Mesenchymal stem cell (in vitro differentiated cells and primary cell): ENCODE results near the gene ZNF287. TPM values are rescaled to one million over a fixed set of nuclear protein-coding genes. Genes with fewer than 3 reads are reported as not detected.

ENCODE experiments used
- DNase-seq: peaks from one replicate; pipeline ENCODE4 v3.0.0-alpha.2; 2013
- H2AFZ ChIP-seq: one replicate; pipeline ENCODE4 v1.6.1; 2013; ENCODE audit warnings: low read depth, mild to moderate bottlenecking, control low read depth, inconsistent platforms, low read length, moderate library complexity
- H2AK5ac ChIP-seq: 2 replicates; pipeline ENCODE4 v1.6.1; 2013; ENCODE audit warnings: low read length, moderate library complexity, mild to moderate bottlenecking, inconsistent platforms; ENCODE audit not compliant: severe bottlenecking
- H2BK120ac ChIP-seq: one replicate; pipeline ENCODE4 v1.6.1; 2013; ENCODE audit warnings: low read depth, mild to moderate bottlenecking, inconsistent platforms, low read length, moderate library complexity
- H2BK12ac ChIP-seq, 2 experiments: one replicate each; pipeline ENCODE4 v1.6.1; 2013; ENCODE audit warnings: inconsistent platforms in 2 of 2, low read length in 2 of 2, mild to moderate bottlenecking in 2 of 2, moderate library complexity in 2 of 2, control low read depth in 1 of 2
- H2BK15ac ChIP-seq: one replicate; pipeline ENCODE4 v1.6.1; 2013; ENCODE audit warnings: mild to moderate bottlenecking, low read depth, inconsistent platforms; ENCODE audit not compliant: poor library complexity, severe bottlenecking
- H2BK5ac ChIP-seq: 2 replicates; pipeline ENCODE4 v1.6.1; 2013; ENCODE audit warnings: low read depth, mild to moderate bottlenecking, low read length, control low read depth, inconsistent platforms; ENCODE audit not compliant: poor library complexity, severe bottlenecking
- H3K14ac ChIP-seq, 2 experiments: one replicate each; pipeline ENCODE4 v1.6.1; 2013; ENCODE audit warnings: inconsistent platforms in 2 of 2, low read length in 2 of 2, control low read depth in 1 of 2, mild to moderate bottlenecking in 1 of 2, moderate library complexity in 1 of 2
- H3K18ac ChIP-seq, 2 experiments: one replicate each; pipeline ENCODE4 v1.6.1; 2013; ENCODE audit warnings: inconsistent platforms in 2 of 2, low read length in 2 of 2, control low read depth in 1 of 2, low read depth in 1 of 2, mild to moderate bottlenecking in 1 of 2
- H3K23ac ChIP-seq, 2 experiments: one replicate each; pipeline ENCODE4 v1.6.1; 2013; ENCODE audit warnings: inconsistent platforms in 2 of 2, low read length in 2 of 2, mild to moderate bottlenecking in 2 of 2, moderate library complexity in 2 of 2, control low read depth in 1 of 2
- H3K27ac ChIP-seq: 2 replicates; pipeline ENCODE4 v1.5.1; 2013; ENCODE audit warnings: mild to moderate bottlenecking, moderate library complexity, low read length, control low read depth, inconsistent platforms; ENCODE audit not compliant: poor library complexity, severe bottlenecking
- H3K27me3 ChIP-seq, 2 experiments: 2 replicates each; pipeline versions ENCODE4 v1.6.1 to v1.7.0; 2013; ENCODE audit warnings: low read length in 2 of 2, mild to moderate bottlenecking in 2 of 2, moderate library complexity in 2 of 2, control low read depth in 1 of 2, inconsistent platforms in 1 of 2; ENCODE audit not compliant: control insufficient read depth in 1 of 2, insufficient read depth in 1 of 2
- H3K36me3 ChIP-seq, 2 experiments: 2 replicates each; pipeline versions ENCODE4 v1.6.1 to v1.7.0; 2013; ENCODE audit warnings: low read length in 2 of 2, control low read depth in 1 of 2, inconsistent platforms in 1 of 2, low read depth in 1 of 2, mild to moderate bottlenecking in 1 of 2; ENCODE audit not compliant: insufficient read depth in 2 of 2, control insufficient read depth in 1 of 2
- H3K4ac ChIP-seq, 2 experiments: one replicate each; pipeline ENCODE4 v1.6.1; 2013; ENCODE audit warnings: inconsistent platforms in 2 of 2, low read length in 2 of 2, mild to moderate bottlenecking in 2 of 2, moderate library complexity in 2 of 2, control low read depth in 1 of 2, low read depth in 1 of 2
- H3K4me1 ChIP-seq: 2 replicates; pipeline ENCODE4 v1.6.1; 2013; ENCODE audit warnings: low read depth, low read length, control low read depth; ENCODE audit not compliant: control insufficient read depth, insufficient read depth
- H3K4me2 ChIP-seq: 2 replicates; pipeline ENCODE4 v1.6.1; 2013; ENCODE audit warnings: low read length, mild to moderate bottlenecking, inconsistent platforms; ENCODE audit not compliant: poor library complexity, severe bottlenecking
- H3K4me3 ChIP-seq, 2 experiments: 2 replicates each; pipeline versions ENCODE4 v1.5.1 to v1.7.0; 2013; ENCODE audit warnings: low read length in 2 of 2, mild to moderate bottlenecking in 2 of 2, control low read depth in 1 of 2, low read depth in 1 of 2; ENCODE audit not compliant: insufficient read depth in 1 of 2
- H3K79me1 ChIP-seq: replicated peaks from 2 replicates; pipeline ENCODE4 v1.6.1; 2013; ENCODE audit warnings: mild to moderate bottlenecking, control low read depth, low read length, inconsistent platforms; ENCODE audit not compliant: poor library complexity, severe bottlenecking
- H3K9ac ChIP-seq: 2 replicates; pipeline ENCODE4 v1.7.0; 2013; ENCODE audit warnings: mild to moderate bottlenecking, low read length, moderate library complexity
- H3K9me3 ChIP-seq: 2 replicates; pipeline ENCODE4 v1.7.0; 2013; ENCODE audit warnings: mild to moderate bottlenecking, low read length; ENCODE audit not compliant: control insufficient read depth
- H4K8ac ChIP-seq: one replicate; pipeline ENCODE4 v1.6.1; 2013; ENCODE audit warnings: inconsistent platforms, mild to moderate bottlenecking, low read length, moderate library complexity
- H4K91ac ChIP-seq: one replicate; pipeline ENCODE4 v1.6.1; 2013; ENCODE audit warnings: mild to moderate bottlenecking, low read length, inconsistent platforms
- WGBS: methylation state at CpG from one replicate; pipeline ENCODE4 v1.1.7; 2013; ENCODE audit warnings: mixed read lengths; 5-methylcytosine and 5-hydroxymethylcytosine counted together
- polyA plus RNA-seq, 2 experiments: library from polyadenylated mRNA; stranded (reverse); fragments of 200-250 nt; gene quantifications; one replicate each; pipeline ENCODE4 v1.2.3, GENCODE V29; 2013

ZNF287 gene
- 7.0 TPM for polyA plus RNA-seq (2013, experiment 1 of 2)
- 9.5 TPM for polyA plus RNA-seq (2013, experiment 2 of 2)

- peaks cover 32% of the 10 kb centered on the region for H3K9me3 ChIP-seq
- peaks cover 9 to 40% of the 10 kb centered on the region in 2 experiments for H3K36me3 ChIP-seq
- H2AK5ac ChIP-seq: no peak within 1 kb of the TSS
- no peak within 1 kb of the TSS for H3K27ac ChIP-seq
- H3K4ac ChIP-seq: peak within 1 kb of the TSS; percentile 3 to 86
- peak within 1 kb of the TSS in 1 of 2 experiments; percentile 1 for H3K14ac ChIP-seq
- H3K79me1 ChIP-seq: peaks cover 11% of the 10 kb centered on the region
- peak; percentile 87 for DNase-seq
- no peak within 1 kb of the TSS for H2BK5ac ChIP-seq
- H3K4me2 ChIP-seq: peak within 1 kb of the TSS; percentile 96
- peak within 1 kb of the TSS; percentile 74 to 91 for H3K4me3 ChIP-seq
- peak within 1 kb of the TSS; percentile 19 for H2BK120ac ChIP-seq
- H3K9ac ChIP-seq: peak within 1 kb of the TSS; percentile 86
- H2BK15ac ChIP-seq: peak within 1 kb of the TSS; percentile 94
- H4K91ac ChIP-seq: peak within 1 kb of the TSS; percentile 96
- peak within 1 kb of the TSS; percentile 58 to 72 for H3K18ac ChIP-seq
- peaks cover 6% of the 10 kb centered on the region for H3K4me1 ChIP-seq
- peak within 1 kb of the TSS; percentile 98 for H4K8ac ChIP-seq
- WGBS: 6% methylated on average over 76 of the region's 77 CpGs
- H3K23ac ChIP-seq: no peak within 1 kb of the TSS
- no peaks in the 10 kb centered on the region for H3K27me3 ChIP-seq
- peak within 1 kb of the TSS; percentile 93 for H2AFZ ChIP-seq
- no peak within 1 kb of the TSS for H2BK12ac ChIP-seq
These were observed at the start of gene ZNF287 for GRCh38 chr17:16568541-16569357. Gene ZNF287, minus strand, starts transcription at chr17:16569204. Its CDS starts 1,473 bp downstream, at chr17:16567731.

- H3K14ac ChIP-seq: no peak overlapping the region
- 96% methylated on average over 40 of the region's 53 CpGs for WGBS
- no peak overlapping the region for H3K23ac ChIP-seq
- no peaks in the 10 kb centered on the region for H3K27me3 ChIP-seq
- H3K4me1 ChIP-seq: no peaks in the 10 kb centered on the region
- DNase-seq: no peak
- no peaks in the 10 kb centered on the region for H3K79me1 ChIP-seq
- no peak overlapping the region for H2AFZ ChIP-seq
- H2AK5ac ChIP-seq: no peak overlapping the region
- no peak overlapping the region for H3K4ac ChIP-seq
- no peak overlapping the region for H2BK15ac ChIP-seq
- H2BK12ac ChIP-seq: no peak overlapping the region
- H4K91ac ChIP-seq: no peak overlapping the region
- peaks cover 86% of the 10 kb centered on the region for H3K9me3 ChIP-seq
- H3K36me3 ChIP-seq: peaks cover 0 to 5% of the 10 kb centered on the region in 2 experiments
- no peak overlapping the region for H3K27ac ChIP-seq
- no peak overlapping the region for H2BK5ac ChIP-seq
- no peak overlapping the region for H3K4me2 ChIP-seq
- no peak overlapping the region for H3K18ac ChIP-seq
- no peak overlapping the region for H4K8ac ChIP-seq
- no peak overlapping the region for H3K9ac ChIP-seq
- peak overlapping the region in 1 of 2 experiments; percentile 12 for H3K4me3 ChIP-seq
- no peak overlapping the region for H2BK120ac ChIP-seq
These were observed 48.6 kb upstream of the ZNF287 start for GRCh38 chr17:16617481-16618060.

- Histone ChIP-seq H3K4me1 (no peaks in the 10 kb centered on the region), H3K27me3 (peaks cover 0 to 4% of the 10 kb centered on the region in 2 experiments), H3K79me1 (no peaks in the 10 kb centered on the region), H4K8ac (no peak overlapping the region), H2BK120ac (no peak overlapping the region), H3K9ac (no peak overlapping the region), H2BK15ac (no peak overlapping the region), H4K91ac (no peak overlapping the region), H3K18ac (no peak overlapping the region), H3K4me2 (no peak overlapping the region), H3K14ac (no peak overlapping the region), H2BK12ac (no peak overlapping the region), H2AFZ (no peak overlapping the region), H3K4ac (no peak overlapping the region), H3K23ac (no peak overlapping the region), H3K36me3 (no peaks in the 10 kb centered on the region), H2BK5ac (no peak overlapping the region), H2AK5ac (no peak overlapping the region), H3K27ac (no peak overlapping the region), H3K4me3 (no peak overlapping the region), H3K9me3 (peaks cover 52% of the 10 kb centered on the region)
- 85% methylated on average over 5 of the region's 5 CpGs for WGBS
- no peak for DNase-seq
These were observed 30.5 kb upstream of the ZNF287 start for GRCh38 chr17:16599537-16599936.

- Histone ChIP-seq H3K9me3 (peaks cover 13% of the 10 kb centered on the region), H3K4me3 (no peak overlapping the region), H3K4me2 (no peak overlapping the region), H3K27me3 (peaks cover 1 to 4% of the 10 kb centered on the region in 2 experiments), H2BK120ac (no peak overlapping the region), H3K23ac (no peak overlapping the region), H2AK5ac (no peak overlapping the region), H2BK5ac (no peak overlapping the region), H3K4me1 (peaks cover 4% of the 10 kb centered on the region), H3K14ac (no peak overlapping the region), H3K9ac (no peak overlapping the region), H3K4ac (no peak overlapping the region), H4K8ac (no peak overlapping the region), H3K79me1 (no peaks in the 10 kb centered on the region), H2BK15ac (no peak overlapping the region), H3K27ac (no peak overlapping the region), H3K36me3 (no peaks in the 10 kb centered on the region), H3K18ac (no peak overlapping the region), H2AFZ (no peak overlapping the region), H2BK12ac (no peak overlapping the region), H4K91ac (no peak overlapping the region)
- DNase-seq: peak; percentile 17
- WGBS: 100% methylated on average over 1 of the region's 2 CpGs
These were observed 24.5 kb upstream of the ZNF287 start for GRCh38 chr17:16593356-16594102.
